IPS-18a (cell line): ENCODE results near the gene IQCC.

Experiments
- H3K27ac ChIP-seq: one replicate; pipeline ENCODE4 v1.5.1; 2013; ENCODE audit warnings: low read length
- H3K27me3 ChIP-seq: one replicate; pipeline ENCODE4 v1.6.1; 2013; ENCODE audit warnings: mild to moderate bottlenecking, low read length; ENCODE audit not compliant: control insufficient read depth, insufficient read depth
- H3K36me3 ChIP-seq: one replicate; pipeline ENCODE4 v1.6.1; 2013; ENCODE audit warnings: low read depth, low read length; ENCODE audit not compliant: control insufficient read depth
- H3K4me1 ChIP-seq: one replicate; pipeline ENCODE4 v1.6.1; 2013; ENCODE audit warnings: low read depth, low read length; ENCODE audit not compliant: control insufficient read depth
- H3K4me3 ChIP-seq: one replicate; pipeline ENCODE4 v1.5.1; 2013; ENCODE audit warnings: low read length
- H3K9ac ChIP-seq: one replicate; pipeline ENCODE4 v1.6.1; 2013; ENCODE audit warnings: mild to moderate bottlenecking, low read length, moderate library complexity
- H3K9me3 ChIP-seq: one replicate; pipeline ENCODE4 v1.6.1; 2013; ENCODE audit warnings: low read depth, low read length; ENCODE audit not compliant: control insufficient read depth

IQCC gene

DNA sequence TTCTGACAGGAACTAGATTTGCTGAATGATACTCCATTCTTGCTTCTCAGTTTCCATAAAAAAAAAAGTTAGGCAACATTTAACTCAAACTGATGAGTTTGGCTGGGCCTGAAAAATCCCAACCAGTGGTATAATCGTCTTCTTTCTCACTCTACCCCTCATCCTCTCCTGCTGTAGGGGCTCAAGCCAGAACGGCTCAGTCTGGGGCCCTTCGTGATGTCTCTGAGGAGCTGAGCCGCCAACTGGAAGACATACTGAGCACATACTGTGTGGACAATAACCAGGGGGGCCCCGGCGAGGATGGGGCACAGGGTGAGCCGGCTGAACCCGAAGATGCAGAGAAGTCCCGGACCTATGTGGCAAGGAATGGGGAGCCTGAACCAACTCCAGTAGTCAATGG is 24.4 kb upstream of the IQCC start:
- no peaks in the 10 kb centered on the region for H3K9me3 ChIP-seq
- H3K27me3 ChIP-seq, result no peaks in the 10 kb centered on the region
- peaks cover 15% of the 10 kb centered on the region for H3K4me1 ChIP-seq
- peaks cover 35% of the 10 kb centered on the region for H3K36me3 ChIP-seq
- peak overlapping the region; percentile 93 for H3K4me3 ChIP-seq
- H3K27ac ChIP-seq, result no peak overlapping the region
- no peak overlapping the region for H3K9ac ChIP-seq

DNA sequence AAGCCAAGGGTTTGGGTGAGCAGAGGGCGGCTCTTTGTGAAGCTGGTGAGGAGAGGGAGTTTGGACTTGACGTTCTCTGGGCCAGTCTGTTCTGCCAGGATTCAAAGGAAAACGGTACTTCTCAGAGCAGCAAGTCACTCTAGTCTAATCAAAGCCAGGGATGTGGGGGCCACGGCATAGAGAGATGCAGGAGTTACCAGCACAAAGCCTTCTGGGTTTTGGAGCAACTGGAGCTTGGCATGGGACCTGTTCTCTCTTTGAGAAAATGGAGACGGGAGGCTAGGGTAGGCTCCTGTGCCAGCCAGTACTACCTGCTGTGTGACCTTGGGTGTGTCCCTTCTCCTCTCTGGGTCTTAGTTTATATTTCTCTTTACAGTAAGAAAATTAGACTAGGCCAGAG is 23.9 kb upstream of the IQCC start:
- Histone ChIP-seq H3K27me3 (no peaks in the 10 kb centered on the region), H3K9me3 (no peaks in the 10 kb centered on the region), H3K4me3 (no peak overlapping the region), H3K4me1 (peaks cover 15% of the 10 kb centered on the region), H3K36me3 (peaks cover 40% of the 10 kb centered on the region), H3K9ac (no peak overlapping the region), H3K27ac (no peak overlapping the region)

DNA sequence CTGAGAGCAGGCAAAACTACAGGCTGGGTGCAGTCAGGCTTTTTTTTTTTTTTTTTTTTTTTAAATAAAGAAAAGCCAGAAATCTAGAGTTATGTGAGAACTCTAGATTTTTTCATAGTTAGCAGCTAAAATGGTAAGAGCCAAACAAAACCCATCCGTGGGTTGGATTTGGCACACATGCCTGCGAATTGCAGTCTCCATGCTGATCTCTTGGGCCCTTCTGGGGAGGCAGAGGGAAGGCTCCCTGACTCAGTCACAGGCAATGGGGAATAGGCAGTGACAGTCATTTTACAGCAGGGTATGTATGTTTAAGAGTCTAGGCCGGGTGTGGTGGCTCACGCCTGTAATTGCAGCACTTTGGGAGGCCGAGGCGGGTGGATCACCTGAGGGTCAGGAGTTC is 23.4 kb upstream of the IQCC start:
- no peak overlapping the region for H3K9ac ChIP-seq
- H3K27ac ChIP-seq, result no peak overlapping the region
- H3K36me3 ChIP-seq, result peaks cover 43% of the 10 kb centered on the region
- no peaks in the 10 kb centered on the region for H3K9me3 ChIP-seq
- H3K27me3 ChIP-seq, result no peaks in the 10 kb centered on the region
- no peak overlapping the region for H3K4me3 ChIP-seq
- peaks cover 15% of the 10 kb centered on the region for H3K4me1 ChIP-seq

DNA sequence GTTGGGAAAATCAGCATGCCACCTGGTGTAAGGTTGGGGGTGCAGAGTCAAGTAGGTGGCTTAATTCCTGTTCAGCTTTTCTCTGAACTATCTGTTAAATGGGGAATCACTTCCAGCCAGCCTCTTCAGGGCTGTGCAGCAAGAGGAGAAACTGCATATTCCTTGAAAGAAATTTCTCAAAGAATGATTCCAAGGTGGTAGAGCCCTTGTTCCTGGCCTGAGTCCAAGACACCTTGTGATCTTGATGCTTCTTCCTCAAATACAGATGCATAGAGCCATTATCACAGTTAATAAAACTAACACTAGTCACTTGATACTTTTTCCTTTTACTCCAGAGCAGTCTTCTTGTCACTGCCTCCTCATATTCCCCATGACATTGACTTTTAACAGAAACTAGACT is 20.8 kb upstream of the IQCC start:
- Histone ChIP-seq H3K4me1 (peaks cover 7% of the 10 kb centered on the region), H3K27me3 (no peaks in the 10 kb centered on the region), H3K9me3 (no peaks in the 10 kb centered on the region), H3K9ac (no peak overlapping the region), H3K36me3 (peaks cover 68% of the 10 kb centered on the region), H3K4me3 (no peak overlapping the region), H3K27ac (no peak overlapping the region)

DNA sequence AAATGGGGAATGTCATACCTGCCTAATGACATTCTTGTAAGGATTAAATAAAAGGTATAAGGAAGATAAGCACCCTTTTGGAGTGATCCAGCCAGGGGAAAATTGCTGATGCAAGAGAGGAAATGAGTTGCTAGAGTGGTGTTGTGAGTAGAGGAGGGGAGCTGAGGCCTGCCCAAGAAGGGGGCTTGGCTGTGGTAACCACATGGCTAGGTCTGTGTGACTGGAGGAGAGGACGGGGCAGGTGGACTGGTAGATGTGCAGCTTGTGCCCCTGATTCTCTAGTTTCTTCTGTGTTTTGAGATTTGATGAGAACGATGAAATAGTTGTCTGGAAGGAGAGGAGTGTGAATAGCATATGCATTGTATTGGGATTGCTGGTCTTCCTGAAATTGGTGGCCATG is 19.4 kb upstream of the IQCC start:
- Histone ChIP-seq H3K9me3 (no peaks in the 10 kb centered on the region), H3K4me1 (peaks cover 1% of the 10 kb centered on the region), H3K4me3 (no peak overlapping the region), H3K27ac (no peak overlapping the region), H3K9ac (no peak overlapping the region), H3K27me3 (no peaks in the 10 kb centered on the region), H3K36me3 (peaks cover 79% of the 10 kb centered on the region)

GRCh38 chr1:32186491-32186890 is 19.0 kb upstream of the IQCC start:
- no peak overlapping the region for H3K27ac ChIP-seq
- H3K27me3 ChIP-seq, result no peaks in the 10 kb centered on the region
- H3K4me1 ChIP-seq, result no peaks in the 10 kb centered on the region
- H3K36me3 ChIP-seq, result peaks cover 79% of the 10 kb centered on the region
- H3K9ac ChIP-seq, result no peak overlapping the region
- H3K4me3 ChIP-seq, result no peak overlapping the region
- H3K9me3 ChIP-seq, result no peaks in the 10 kb centered on the region

DNA sequence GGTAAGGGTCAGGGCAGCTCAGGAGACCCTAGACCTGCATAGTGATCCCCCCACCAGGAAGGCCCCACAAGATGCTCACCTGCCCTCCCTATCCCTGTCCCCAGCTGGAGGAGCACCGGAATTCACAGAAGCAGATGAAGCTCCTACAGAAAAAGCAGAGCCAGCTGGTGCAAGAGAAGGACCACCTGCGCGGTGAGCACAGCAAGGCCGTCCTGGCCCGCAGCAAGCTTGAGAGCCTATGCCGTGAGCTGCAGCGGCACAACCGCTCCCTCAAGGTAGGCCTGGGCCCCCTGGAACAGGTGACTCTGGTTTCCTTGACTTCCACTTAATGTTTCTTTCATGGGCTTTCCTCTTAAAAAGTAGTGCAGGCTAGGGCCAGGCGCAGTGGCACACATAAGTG is 17.6 kb upstream of the IQCC start:
- no peak overlapping the region for H3K9ac ChIP-seq
- H3K9me3 ChIP-seq, result no peaks in the 10 kb centered on the region
- no peaks in the 10 kb centered on the region for H3K27me3 ChIP-seq
- H3K4me3 ChIP-seq, result no peak overlapping the region
- H3K4me1 ChIP-seq, result no peaks in the 10 kb centered on the region
- peaks cover 81% of the 10 kb centered on the region for H3K36me3 ChIP-seq
- no peak overlapping the region for H3K27ac ChIP-seq

GRCh38 chr1:32192220-32192948 is 13.1 kb upstream of the IQCC start:
- H3K36me3 ChIP-seq, result peaks cover 98% of the 10 kb centered on the region
- H3K9ac ChIP-seq, result no peak overlapping the region
- no peaks in the 10 kb centered on the region for H3K27me3 ChIP-seq
- H3K4me3 ChIP-seq, result no peak overlapping the region
- H3K27ac ChIP-seq, result no peak overlapping the region
- no peaks in the 10 kb centered on the region for H3K4me1 ChIP-seq
- no peaks in the 10 kb centered on the region for H3K9me3 ChIP-seq

DNA sequence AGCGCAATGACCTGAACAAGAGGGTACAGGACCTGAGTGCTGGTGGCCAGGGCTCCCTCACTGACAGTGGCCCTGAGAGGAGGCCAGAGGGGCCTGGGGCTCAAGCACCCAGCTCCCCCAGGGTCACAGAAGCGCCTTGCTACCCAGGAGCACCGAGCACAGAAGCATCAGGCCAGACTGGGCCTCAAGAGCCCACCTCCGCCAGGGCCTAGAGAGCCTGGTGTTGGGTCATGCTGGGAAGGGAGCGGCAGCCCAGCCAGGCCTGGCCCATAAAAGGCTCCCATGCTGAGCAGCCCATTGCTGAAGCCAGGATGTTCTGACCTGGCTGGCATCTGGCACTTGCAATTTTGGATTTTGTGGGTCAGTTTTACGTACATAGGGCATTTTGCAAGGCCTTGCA is 10.5 kb upstream of the IQCC start:
- H3K27ac ChIP-seq, result no peak overlapping the region
- peaks cover 13% of the 10 kb centered on the region for H3K4me1 ChIP-seq
- no peak overlapping the region for H3K4me3 ChIP-seq
- peaks cover 82% of the 10 kb centered on the region for H3K36me3 ChIP-seq
- H3K9me3 ChIP-seq, result no peaks in the 10 kb centered on the region
- H3K27me3 ChIP-seq, result no peaks in the 10 kb centered on the region
- no peak overlapping the region for H3K9ac ChIP-seq

DNA sequence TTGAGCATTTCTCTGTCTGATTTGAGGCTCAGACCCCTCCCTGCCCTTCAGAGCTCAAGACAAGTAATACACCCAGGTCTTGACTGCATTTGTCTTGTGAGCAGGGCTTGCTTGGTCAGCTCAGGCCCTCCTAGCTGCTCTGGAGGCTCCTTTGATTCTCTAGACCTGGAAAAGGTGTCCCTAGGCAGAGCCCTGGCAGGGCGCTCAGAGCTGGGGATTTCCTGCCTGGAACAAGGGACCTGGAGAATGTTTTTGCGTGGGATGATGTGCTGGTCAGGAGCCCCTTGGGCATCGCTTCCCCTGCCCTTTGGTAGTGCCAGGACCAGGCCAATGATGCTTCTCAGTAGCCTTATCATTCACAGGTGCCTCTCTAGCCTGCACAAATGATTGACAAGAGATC is 9.9 kb upstream of the IQCC start:
- no peaks in the 10 kb centered on the region for H3K27me3 ChIP-seq
- peaks cover 76% of the 10 kb centered on the region for H3K36me3 ChIP-seq
- no peak overlapping the region for H3K4me3 ChIP-seq
- H3K27ac ChIP-seq, result no peak overlapping the region
- no peak overlapping the region for H3K9ac ChIP-seq
- H3K4me1 ChIP-seq, result peaks cover 16% of the 10 kb centered on the region
- no peaks in the 10 kb centered on the region for H3K9me3 ChIP-seq

- peaks cover 70% of the 10 kb centered on the region for H3K36me3 ChIP-seq
- no peak overlapping the region for H3K27ac ChIP-seq
Observed at GRCh38 chr1:32195972-32196823, 9.3 kb upstream of the IQCC start.

GRCh38 chr1:32197074-32197473 is 8.4 kb upstream of the IQCC start:
- Histone ChIP-seq H3K36me3 (peaks cover 61% of the 10 kb centered on the region), H3K9ac (no peak overlapping the region), H3K4me3 (no peak overlapping the region), H3K4me1 (peaks cover 24% of the 10 kb centered on the region), H3K27ac (no peak overlapping the region), H3K27me3 (no peaks in the 10 kb centered on the region), H3K9me3 (no peaks in the 10 kb centered on the region)

More at GRCh38 chr1:32195972-32196823, 9.3 kb upstream of the IQCC start:
- no peak overlapping the region for H3K4me3 ChIP-seq
- no peak overlapping the region for H3K9ac ChIP-seq
- no peaks in the 10 kb centered on the region for H3K27me3 ChIP-seq
- no peaks in the 10 kb centered on the region for H3K9me3 ChIP-seq
- peaks cover 17% of the 10 kb centered on the region for H3K4me1 ChIP-seq
